Cerebellar cortex (tissue), 1 donor: Measurements from ENCODE around the gene GANAB.
"Not testable (repeated sequence)": the region's sequence is repeated elsewhere in the genome, so short reads cannot be mapped to it uniquely, and the experiment has no call there.

Experiments
- DNase-seq: peaks from one replicate; pipeline ENCODE4 v3.0.0-alpha.2; 2015; ENCODE audit warnings: low spot score

Gene GANAB

GRCh38 chr11:62645946-62646824, at the start of gene GANAB:
Gene GANAB, minus strand, starts transcription at chr11:62646613. Its CDS starts 14 bp downstream, at chr11:62646599.
- peak; percentile 99 for DNase-seq

GRCh38 chr11:62694455-62695167, 48.2 kb upstream of the GANAB start:
- peak; percentile 95 for DNase-seq

GRCh38 chr11:62693624-62694023, 47.2 kb upstream of the GANAB start:
- not testable (repeated sequence) for DNase-seq

GRCh38 chr11:62689421-62690183, 43.2 kb upstream of the GANAB start, which contains the start of gene LRRN4CL:
Gene LRRN4CL, minus strand, starts transcription at chr11:62689530. Its CDS starts 1,022 bp downstream, at chr11:62688508.
- no peak for DNase-seq

GRCh38 chr11:62688491-62688890, 42.1 kb upstream of the GANAB start:
- DNase-seq, result no peak

- no peak for DNase-seq
Measured at GRCh38 chr11:62687508-62688396, 41.3 kb upstream of the GANAB start.

- DNase-seq, result no peak
Measured at GRCh38 chr11:62682518-62682917, 36.1 kb upstream of the GANAB start.

GRCh38 chr11:62680825-62681240, 34.4 kb upstream of the GANAB start:
- peak; percentile 75 for DNase-seq

GRCh38 chr11:62678770-62679696, 32.6 kb upstream of the GANAB start, which contains the start of gene UBXN1:
Gene UBXN1, minus strand, starts transcription at chr11:62679073. Its CDS starts 150 bp downstream, at chr11:62678923.
- peak; percentile 90 for DNase-seq

- DNase-seq, result no peak
Measured at GRCh38 chr11:62678433-62678769, 32.0 kb upstream of the GANAB start.

- no peak for DNase-seq
Measured at GRCh38 chr11:62677714-62678113, 31.3 kb upstream of the GANAB start.

GRCh38 chr11:62677156-62677555, 30.7 kb upstream of the GANAB start:
- no peak for DNase-seq

- DNase-seq, result no peak
Measured at GRCh38 chr11:62676698-62677097, 30.3 kb upstream of the GANAB start.

GRCh38 chr11:62675415-62675814, 29.0 kb upstream of the GANAB start:
- DNase-seq, result not testable (repeated sequence)

- DNase-seq, result no peak
Measured at GRCh38 chr11:62673196-62673525, 26.7 kb upstream of the GANAB start.

GRCh38 chr11:62671608-62672389, 25.4 kb upstream of the GANAB start, which contains the start of the genes LBHD1 and UQCC3:
Gene LBHD1, minus strand, starts transcription at chr11:62672267. Its CDS starts 2,236 bp downstream, at chr11:62670031.
Gene UQCC3, plus strand, starts transcription at chr11:62671673. Its CDS starts 73 bp downstream, at chr11:62671746.
- DNase-seq, result peak; percentile 95

- no peak for DNase-seq
Measured at GRCh38 chr11:62671236-62671607, 24.8 kb upstream of the GANAB start.

- no peak for DNase-seq
Measured at GRCh38 chr11:62669420-62670161, 23.2 kb upstream of the GANAB start.
